Upper lobe of left lung (tissue), 6 donors: ENCODE data around the gene MTX2. TPM values are rescaled to one million over a fixed set of nuclear protein-coding genes. Genes with fewer than 3 reads are reported as not detected.

Experiments used
- ATAC-seq, 2 donors: fragments of 200-7000 bp; cut with Tn5 transposase; one replicate each; pipeline ENCODE4 v1.9.1; 2022; ENCODE audit warnings: mild to moderate bottlenecking in 2 of 2, moderate library complexity in 2 of 2; ENCODE audit not compliant: low FRiP score in 2 of 2
- DNase-seq, 2 donors: peaks; one replicate each; pipeline ENCODE4 v3.0.0-alpha.2; 2019 to 2020
- H3K27ac ChIP-seq, 4 donors: fragments of 200-600 bp; sonication (generic); one replicate each; pipeline ENCODE4 v1.5.1; 2016 to 2019
- H3K27me3 ChIP-seq, 4 donors: fragments of 200-600 bp; sonication (generic); one replicate each; pipeline ENCODE4 v1.5.1; 2017 to 2019
- H3K36me3 ChIP-seq, 4 donors: fragments of 200-600 bp; sonication (generic); one replicate each; pipeline ENCODE4 v1.5.1; 2016 to 2019
- H3K4me1 ChIP-seq, 4 donors: fragments of 200-600 bp; sonication (generic); one replicate each; pipeline ENCODE4 v1.5.1; 2018 to 2019
- H3K4me3 ChIP-seq, 4 donors: fragments of 200-600 bp; sonication (generic); one replicate each; pipeline ENCODE4 v1.5.1; 2017 to 2019; ENCODE audit warnings: mild to moderate bottlenecking in 2 of 4, moderate library complexity in 1 of 4
- H3K9me3 ChIP-seq, 4 donors: fragments of 200-600 bp; sonication (generic); one replicate each; pipeline ENCODE4 v1.5.1; 2018 to 2019
- CTCF ChIP-seq, 6 experiments: fragments of 450-650 bp in 4 of 6; fragments of 200-600 bp in 2 of 6; sonication (generic) in 2 of 6; IDR thresholded peaks; one replicate each; pipeline ENCODE4 v1.5.1; 2016 to 2019; ENCODE audit warnings: antibody characterized with exemption in 6 of 6
- EP300 ChIP-seq, 4 donors: sonication (generic); formaldehyde crosslinking; IDR thresholded peaks; one replicate each; pipeline ENCODE4 v1.5.1; 2017; ENCODE audit warnings: antibody characterized with exemption in 4 of 4, control low read depth in 2 of 4
- POLR2A ChIP-seq, 4 donors: fragments of 450-650 bp; IDR thresholded peaks; one replicate each; pipeline ENCODE4 v1.5.1; 2016 to 2017; ENCODE audit warnings: antibody characterized with exemption in 4 of 4, mild to moderate bottlenecking in 2 of 4
- POLR2AphosphoS5 ChIP-seq, 2 donors: sonication (generic); formaldehyde crosslinking; IDR thresholded peaks; one replicate each; pipeline ENCODE4 v1.5.1; 2017; ENCODE audit warnings: antibody characterized with exemption in 2 of 2
- WGBS, 2 donors: methylation state at CpG; one replicate each; pipeline ENCODE4 v1.1.5; 2017 to 2018; 5-methylcytosine and 5-hydroxymethylcytosine counted together
- total RNA-seq, 6 donors: library from RNA; depleted of rRNA in 4 of 6; stranded (reverse); fragments of >200 nt in 4 of 6; gene quantifications; one replicate each; pipeline versions ENCODE4 v1.1.0 to v1.2.1, GENCODE V29; 2016 to 2021
- donor health status: DM: no; HTN: no; CAD: no; lungs with moderate emphysema.
- donor health status: DM: no; HTN: yes; CAD: no; lungs with severe emphysema.

MTX2 gene
- total RNA-seq, 6 donors from 2014 or later, result 17.4 to 31.4 (median 20.7) TPM

GRCh38 chr2:176324862-176325261 is 55.6 kb downstream of the MTX2 start:
- Histone ChIP-seq H3K27me3 (no peaks in the 10 kb centered on the region), H3K4me1 (no peaks in the 10 kb centered on the region), H3K27ac (no peak overlapping the region), H3K9me3 (no peaks in the 10 kb centered on the region), H3K4me3 (no peak overlapping the region), H3K36me3 (peaks cover 0 to 11% (median 0%) of the 10 kb centered on the region in 4 donors)
- ATAC-seq (no peak), DNase-seq (no peak)
- no peak for TF ChIP-seq POLR2AphosphoS5 (IDR thresholded peaks at IDR 0.05)
- no peak for TF ChIP-seq EP300 (IDR thresholded peaks at IDR 0.05)
- TF ChIP-seq CTCF (IDR thresholded peaks at IDR 0.05), result no peak
- TF ChIP-seq POLR2A (IDR thresholded peaks at IDR 0.05), result no peak
- WGBS, 2 donors, result 72 to 83% methylated on average over 3 of the region's 3 CpGs

GRCh38 chr2:176325732-176326131 is 56.5 kb downstream of the MTX2 start:
- ATAC-seq (no peak), DNase-seq (no peak)
- Histone ChIP-seq H3K27me3 (no peaks in the 10 kb centered on the region), H3K4me3 (no peak overlapping the region), H3K4me1 (no peaks in the 10 kb centered on the region), H3K27ac (no peak overlapping the region), H3K9me3 (no peaks in the 10 kb centered on the region), H3K36me3 (peaks cover 0 to 13% (median 0%) of the 10 kb centered on the region in 4 donors)
- WGBS, 2 donors, result 77 to 83% methylated on average over 1 of the region's 1 CpG
- TF ChIP-seq POLR2A (IDR thresholded peaks at IDR 0.05) (no peak), CTCF (IDR thresholded peaks at IDR 0.05) (no peak), EP300 (IDR thresholded peaks at IDR 0.05) (no peak), POLR2AphosphoS5 (IDR thresholded peaks at IDR 0.05) (no peak)

- whole genome bisulfite sequencing, 2 donors, result 88 to 91% methylated on average over 3 of the region's 3 CpGs
- Histone ChIP-seq H3K36me3 (peaks cover 0 to 14% (median 0%) of the 10 kb centered on the region in 4 donors), H3K4me1 (no peaks in the 10 kb centered on the region), H3K27ac (no peak overlapping the region), H3K27me3 (no peaks in the 10 kb centered on the region), H3K9me3 (no peaks in the 10 kb centered on the region), H3K4me3 (no peak overlapping the region)
- TF ChIP-seq POLR2AphosphoS5 (IDR thresholded peaks at IDR 0.05), result no peak
- ATAC-seq (no peak), DNase-seq (no peak)
These were observed 58.9 kb downstream of the MTX2 start for GRCh38 chr2:176328149-176328548.

GRCh38 chr2:176330612-176331011 is 61.4 kb downstream of the MTX2 start:
- no peak overlapping the region for H3K27ac ChIP-seq
- H3K9me3 ChIP-seq, result no peaks in the 10 kb centered on the region
- peaks cover 0 to 14% (median 0%) of the 10 kb centered on the region in 4 donors for H3K36me3 ChIP-seq
- DNase-seq (no peak), ATAC-seq (no peak)
- no peak overlapping the region for H3K4me3 ChIP-seq
- WGBS, 2 donors, result 97 to 100% methylated on average over 1 of the region's 1 CpG
- no peaks in the 10 kb centered on the region for H3K27me3 ChIP-seq
- no peaks in the 10 kb centered on the region for H3K4me1 ChIP-seq
- TF ChIP-seq POLR2A (IDR thresholded peaks at IDR 0.05) (no peak), EP300 (IDR thresholded peaks at IDR 0.05) (no peak), CTCF (IDR thresholded peaks at IDR 0.05) (no peak), POLR2AphosphoS5 (IDR thresholded peaks at IDR 0.05) (no peak)

- no peak for TF ChIP-seq CTCF (IDR thresholded peaks at IDR 0.05)
- no peak for TF ChIP-seq POLR2AphosphoS5 (IDR thresholded peaks at IDR 0.05)
- TF ChIP-seq EP300 (IDR thresholded peaks at IDR 0.05), result no peak
- no peak for TF ChIP-seq POLR2A (IDR thresholded peaks at IDR 0.05)
- DNase-seq (no peak), ATAC-seq (no peak)
- no peak overlapping the region for H3K4me3 ChIP-seq
- 94 to 97% methylated on average over 1 of the region's 1 CpG for WGBS, 2 donors
- no peak overlapping the region for H3K27ac ChIP-seq
- peaks cover 0 to 14% (median 0%) of the 10 kb centered on the region in 4 donors for H3K36me3 ChIP-seq
- no peaks in the 10 kb centered on the region for H3K9me3 ChIP-seq
- H3K4me1 ChIP-seq, result no peaks in the 10 kb centered on the region
- no peaks in the 10 kb centered on the region for H3K27me3 ChIP-seq
These were observed 62.4 kb downstream of the MTX2 start for GRCh38 chr2:176331646-176332045.
